ENCODE data around the gene RTN4R. TPM values are rescaled to one million over a fixed set of nuclear protein-coding genes. Genes with fewer than 3 reads are reported as not detected.

Gene RTN4R
- total RNA-seq, 1 donor from 2014 or later: 10.5 TPM

GRCh38 chr22:20258584-20259326 lies 9.4 kb downstream of the RTN4R start:
- DNase-seq (ENCODE audit: low read depth): no peak

- DNase-seq (ENCODE audit: low read depth): no peak
Measured at GRCh38 chr22:20258021-20258299, 10.2 kb downstream of the RTN4R start.

- no peak for DNase-seq (ENCODE audit: low read depth)
Measured at GRCh38 chr22:20257212-20258020, 10.7 kb downstream of the RTN4R start.

- DNase-seq (ENCODE audit: low read depth): no peak
Measured at GRCh38 chr22:20256551-20257211, 11.4 kb downstream of the RTN4R start.

GRCh38 chr22:20256027-20256426 lies 12.1 kb downstream of the RTN4R start:
- no peak for DNase-seq (ENCODE audit: low read depth)

GRCh38 chr22:20254975-20255946 lies 12.9 kb downstream of the RTN4R start:
- no peak for DNase-seq (ENCODE audit: low read depth)

GRCh38 chr22:20253161-20253560 lies 15.0 kb downstream of the RTN4R start:
- DNase-seq (ENCODE audit: low read depth): no peak

GRCh38 chr22:20251981-20252380 lies 16.1 kb downstream of the RTN4R start:
- no peak for DNase-seq (ENCODE audit: low read depth)

GRCh38 chr22:20251491-20251890 lies 16.6 kb downstream of the RTN4R start:
- no peak for DNase-seq (ENCODE audit: low read depth)

- peak; percentile 96 for DNase-seq (ENCODE audit: low read depth)
Measured at GRCh38 chr22:20249797-20250354, 18.2 kb downstream of the RTN4R start.

- no peak for DNase-seq (ENCODE audit: low read depth)
Measured at GRCh38 chr22:20248461-20248978, 19.6 kb downstream of the RTN4R start.

GRCh38 chr22:20247608-20248171 lies 20.4 kb downstream of the RTN4R start:
- no peak for DNase-seq (ENCODE audit: low read depth)

- DNase-seq (ENCODE audit: low read depth): peak; percentile 98
Measured at GRCh38 chr22:20247010-20247505, 21.1 kb downstream of the RTN4R start.

- no peak for DNase-seq (ENCODE audit: low read depth)
Measured at GRCh38 chr22:20246368-20247009, 21.6 kb downstream of the RTN4R start.

- no peak for DNase-seq (ENCODE audit: low read depth)
Measured at GRCh38 chr22:20245577-20246367, 22.3 kb downstream of the RTN4R start.

- peak; percentile 86 for DNase-seq (ENCODE audit: low read depth)
Measured at GRCh38 chr22:20244691-20245576, 23.2 kb downstream of the RTN4R start.

- DNase-seq (ENCODE audit: low read depth): no peak
Measured at GRCh38 chr22:20244250-20244648, 23.9 kb downstream of the RTN4R start.

Measured in myocyte (in vitro differentiated cells).